ENCODE results near the gene SUPT3H.

The SUPT3H gene

GRCh38 chr6:45024610-45025009 lies 353.1 kb downstream of the SUPT3H start:
- no peak for DNase-seq
- Mint-ChIP-seq H3K36me3 (ENCODE audit: low read depth) (peaks cover 17% of the 10 kb centered on the region), H3K27me3 (no peaks in the 10 kb centered on the region), H3K4me3 (no peak overlapping the region), H3K9me3 (peaks cover 19% of the 10 kb centered on the region), H3K4me1 (peaks cover 21% of the 10 kb centered on the region), H3K27ac (no peak overlapping the region)
- no peak for ATAC-seq

GRCh38 chr6:45021676-45022075 lies 356.1 kb downstream of the SUPT3H start:
- peak; percentile 54 for ATAC-seq
- H3K4me3 Mint-ChIP-seq = no peak overlapping the region

GRCh38 chr6:45012687-45013086 lies 365.0 kb downstream of the SUPT3H start:
- DNase-seq (no peak), ATAC-seq (no peak)
- Mint-ChIP-seq H3K27ac (no peak overlapping the region), H3K4me1 (peaks cover 33% of the 10 kb centered on the region), H3K9me3 (peaks cover 23% of the 10 kb centered on the region), H3K27me3 (no peaks in the 10 kb centered on the region), H3K36me3 (ENCODE audit: low read depth) (peaks cover 45% of the 10 kb centered on the region), H3K4me3 (no peak overlapping the region)

More at GRCh38 chr6:45021676-45022075, 356.1 kb downstream of the SUPT3H start:
- no peak for DNase-seq
- H3K9me3 Mint-ChIP-seq = peaks cover 6% of the 10 kb centered on the region
- no peak overlapping the region for H3K27ac Mint-ChIP-seq
- H3K36me3 Mint-ChIP-seq (ENCODE audit: low read depth) = peaks cover 11% of the 10 kb centered on the region
- peaks cover 21% of the 10 kb centered on the region for H3K4me1 Mint-ChIP-seq
- no peaks in the 10 kb centered on the region for H3K27me3 Mint-ChIP-seq

GRCh38 chr6:45009576-45009975 lies 368.2 kb downstream of the SUPT3H start:
- peak overlapping the region; percentile 37 for H3K27ac Mint-ChIP-seq
- peaks cover 33% of the 10 kb centered on the region for H3K4me1 Mint-ChIP-seq
- no peak overlapping the region for H3K4me3 Mint-ChIP-seq
- peaks cover 55% of the 10 kb centered on the region for H3K36me3 Mint-ChIP-seq (ENCODE audit: low read depth)
- H3K9me3 Mint-ChIP-seq = peaks cover 23% of the 10 kb centered on the region
- DNase-seq (no peak), ATAC-seq (peak; percentile 80)
- no peaks in the 10 kb centered on the region for H3K27me3 Mint-ChIP-seq

- Mint-ChIP-seq H3K9me3 (peaks cover 21% of the 10 kb centered on the region), H3K36me3 (ENCODE audit: low read depth) (peaks cover 33% of the 10 kb centered on the region), H3K4me3 (no peak overlapping the region), H3K4me1 (peaks cover 36% of the 10 kb centered on the region), H3K27me3 (no peaks in the 10 kb centered on the region), H3K27ac (no peak overlapping the region)
- ATAC-seq = no peak
- DNase-seq = no peak
These were observed 370.8 kb downstream of the SUPT3H start for GRCh38 chr6:45006893-45007292.

- H3K9me3 Mint-ChIP-seq = peaks cover 5% of the 10 kb centered on the region
- H3K27me3 Mint-ChIP-seq = no peaks in the 10 kb centered on the region
- ATAC-seq (no peak), DNase-seq (no peak)
- H3K4me1 Mint-ChIP-seq = peaks cover 23% of the 10 kb centered on the region
- peaks cover 14% of the 10 kb centered on the region for H3K36me3 Mint-ChIP-seq (ENCODE audit: low read depth)
- no peak overlapping the region for H3K27ac Mint-ChIP-seq
- no peak overlapping the region for H3K4me3 Mint-ChIP-seq
These were observed 373.8 kb downstream of the SUPT3H start for GRCh38 chr6:45003961-45004360.

GRCh38 chr6:45003387-45003786 lies 374.3 kb downstream of the SUPT3H start:
- H3K4me3 Mint-ChIP-seq = no peak overlapping the region
- DNase-seq = no peak
- peaks cover 17% of the 10 kb centered on the region for H3K36me3 Mint-ChIP-seq (ENCODE audit: low read depth)
- H3K4me1 Mint-ChIP-seq = peaks cover 22% of the 10 kb centered on the region
- peaks cover 4% of the 10 kb centered on the region for H3K9me3 Mint-ChIP-seq
- H3K27ac Mint-ChIP-seq = no peak overlapping the region
- H3K27me3 Mint-ChIP-seq = no peaks in the 10 kb centered on the region
- no peak for ATAC-seq

GRCh38 chr6:45002390-45003105 lies 375.2 kb downstream of the SUPT3H start:
- no peaks in the 10 kb centered on the region for H3K9me3 Mint-ChIP-seq
- DNase-seq = no peak
- H3K4me1 Mint-ChIP-seq = peaks cover 22% of the 10 kb centered on the region
- peaks cover 17% of the 10 kb centered on the region for H3K36me3 Mint-ChIP-seq (ENCODE audit: low read depth)
- H3K4me3 Mint-ChIP-seq = no peak overlapping the region
- no peaks in the 10 kb centered on the region for H3K27me3 Mint-ChIP-seq
- ATAC-seq = no peak
- H3K27ac Mint-ChIP-seq = peak overlapping the region; percentile 52

GRCh38 chr6:45001663-45002062 lies 376.1 kb downstream of the SUPT3H start:
- ATAC-seq = peak; percentile 100
- H3K36me3 Mint-ChIP-seq (ENCODE audit: low read depth) = peaks cover 15% of the 10 kb centered on the region
- peaks cover 22% of the 10 kb centered on the region for H3K4me1 Mint-ChIP-seq
- peak overlapping the region; percentile 52 for H3K27ac Mint-ChIP-seq
- no peaks in the 10 kb centered on the region for H3K27me3 Mint-ChIP-seq
- DNase-seq = no peak
- H3K4me3 Mint-ChIP-seq = no peak overlapping the region
- no peaks in the 10 kb centered on the region for H3K9me3 Mint-ChIP-seq

GRCh38 chr6:45000833-45001232 lies 376.9 kb downstream of the SUPT3H start:
- peaks cover 13% of the 10 kb centered on the region for H3K36me3 Mint-ChIP-seq (ENCODE audit: low read depth)
- H3K4me1 Mint-ChIP-seq = peaks cover 22% of the 10 kb centered on the region
- peak overlapping the region; percentile 40 for H3K27ac Mint-ChIP-seq
- DNase-seq (no peak), ATAC-seq (no peak)
- H3K4me3 Mint-ChIP-seq = no peak overlapping the region
- H3K9me3 Mint-ChIP-seq = no peaks in the 10 kb centered on the region
- no peaks in the 10 kb centered on the region for H3K27me3 Mint-ChIP-seq

GRCh38 chr6:44999066-44999465 lies 378.7 kb downstream of the SUPT3H start:
- H3K9me3 Mint-ChIP-seq = no peaks in the 10 kb centered on the region
- peaks cover 6% of the 10 kb centered on the region for H3K36me3 Mint-ChIP-seq (ENCODE audit: low read depth)
- H3K4me3 Mint-ChIP-seq = no peak overlapping the region
- H3K27me3 Mint-ChIP-seq = no peaks in the 10 kb centered on the region
- DNase-seq (no peak), ATAC-seq (no peak)
- H3K4me1 Mint-ChIP-seq = peaks cover 22% of the 10 kb centered on the region
- no peak overlapping the region for H3K27ac Mint-ChIP-seq

GRCh38 chr6:44995486-44996132 lies 382.1 kb downstream of the SUPT3H start:
- Mint-ChIP-seq H3K4me1 (peaks cover under 1% of the 10 kb centered on the region), H3K9me3 (no peaks in the 10 kb centered on the region), H3K36me3 (ENCODE audit: low read depth) (peaks cover 6% of the 10 kb centered on the region), H3K27me3 (no peaks in the 10 kb centered on the region), H3K27ac (no peak overlapping the region), H3K4me3 (no peak overlapping the region)
- DNase-seq (no peak), ATAC-seq (no peak)

- H3K4me3 Mint-ChIP-seq = no peak overlapping the region
- ATAC-seq = no peak
- H3K27ac Mint-ChIP-seq = no peak overlapping the region
- no peak for DNase-seq
- H3K9me3 Mint-ChIP-seq = peaks cover 12% of the 10 kb centered on the region
- peaks cover 3% of the 10 kb centered on the region for H3K36me3 Mint-ChIP-seq (ENCODE audit: low read depth)
- peaks cover 7% of the 10 kb centered on the region for H3K4me1 Mint-ChIP-seq
- H3K27me3 Mint-ChIP-seq = no peaks in the 10 kb centered on the region
These were observed 388.3 kb downstream of the SUPT3H start for GRCh38 chr6:44989391-44989790.

GRCh38 chr6:44985006-44985405 lies 392.7 kb downstream of the SUPT3H start:
- Mint-ChIP-seq H3K4me3 (no peak overlapping the region), H3K9me3 (peaks cover 8% of the 10 kb centered on the region), H3K36me3 (ENCODE audit: low read depth) (peaks cover 3% of the 10 kb centered on the region), H3K4me1 (peaks cover 18% of the 10 kb centered on the region), H3K27ac (no peak overlapping the region), H3K27me3 (no peaks in the 10 kb centered on the region)
- ATAC-seq (no peak), DNase-seq (no peak)

Measured in activated naive CD8-positive, alpha-beta T cell treated with anti-CD3 and anti-CD28 coated beads, Interleukin-2, amount 50 U/mL, for 24 hours (primary cell).